ENCODE results near the gene LENG9.

LENG9 gene

GRCh38 chr19:54420068-54420382 is 43.6 kb downstream of the LENG9 start:
- DNase-seq = no peak

DNA sequence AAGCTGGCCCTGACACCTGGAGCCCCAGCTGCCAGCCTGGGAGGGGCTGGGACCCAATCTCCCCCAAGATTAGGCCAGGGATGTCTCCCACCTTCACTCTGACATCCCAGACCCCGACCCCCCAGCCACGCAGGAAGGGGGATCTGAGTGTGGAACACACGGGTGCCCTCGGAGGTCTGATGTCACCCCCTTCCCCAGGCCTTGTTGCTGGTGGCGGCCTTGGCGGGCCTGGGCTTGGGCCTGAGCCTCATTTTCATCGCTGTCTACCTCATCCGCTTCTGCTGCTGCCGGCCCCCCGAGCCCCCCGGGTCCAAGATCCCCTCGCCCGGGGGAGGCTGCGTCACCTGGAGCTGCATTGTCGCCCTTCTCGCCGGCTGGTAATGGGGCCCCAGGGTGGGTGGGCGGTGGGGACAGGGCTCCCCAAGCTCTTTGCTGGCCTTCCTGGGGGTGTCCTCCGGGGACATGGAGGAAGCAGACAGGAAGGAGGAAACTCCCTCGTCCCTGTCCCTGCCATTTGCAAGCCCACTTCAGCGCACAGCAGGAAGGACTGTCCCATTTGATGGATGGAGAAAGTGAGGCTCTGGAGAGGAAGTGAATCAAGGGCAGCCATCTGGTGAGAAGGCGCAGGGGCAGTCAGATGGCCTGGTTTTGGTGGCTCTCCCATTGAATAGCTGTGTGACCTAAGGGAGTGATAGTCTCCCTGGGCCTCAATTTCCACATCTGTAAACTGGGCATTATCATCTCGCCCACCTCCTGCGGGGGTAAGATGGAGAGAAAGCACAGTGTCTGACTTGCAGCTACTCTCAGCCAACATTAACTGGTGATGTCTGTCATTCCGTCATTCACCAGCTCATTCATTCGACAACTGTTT is 44.4 kb downstream of the LENG9 start:
- DNase-seq = no peak

GRCh38 chr19:54418030-54418929 is 45.3 kb downstream of the LENG9 start:
- no peak for DNase-seq

GRCh38 chr19:54416695-54417491 is 46.7 kb downstream of the LENG9 start:
- no peak for DNase-seq

DNA sequence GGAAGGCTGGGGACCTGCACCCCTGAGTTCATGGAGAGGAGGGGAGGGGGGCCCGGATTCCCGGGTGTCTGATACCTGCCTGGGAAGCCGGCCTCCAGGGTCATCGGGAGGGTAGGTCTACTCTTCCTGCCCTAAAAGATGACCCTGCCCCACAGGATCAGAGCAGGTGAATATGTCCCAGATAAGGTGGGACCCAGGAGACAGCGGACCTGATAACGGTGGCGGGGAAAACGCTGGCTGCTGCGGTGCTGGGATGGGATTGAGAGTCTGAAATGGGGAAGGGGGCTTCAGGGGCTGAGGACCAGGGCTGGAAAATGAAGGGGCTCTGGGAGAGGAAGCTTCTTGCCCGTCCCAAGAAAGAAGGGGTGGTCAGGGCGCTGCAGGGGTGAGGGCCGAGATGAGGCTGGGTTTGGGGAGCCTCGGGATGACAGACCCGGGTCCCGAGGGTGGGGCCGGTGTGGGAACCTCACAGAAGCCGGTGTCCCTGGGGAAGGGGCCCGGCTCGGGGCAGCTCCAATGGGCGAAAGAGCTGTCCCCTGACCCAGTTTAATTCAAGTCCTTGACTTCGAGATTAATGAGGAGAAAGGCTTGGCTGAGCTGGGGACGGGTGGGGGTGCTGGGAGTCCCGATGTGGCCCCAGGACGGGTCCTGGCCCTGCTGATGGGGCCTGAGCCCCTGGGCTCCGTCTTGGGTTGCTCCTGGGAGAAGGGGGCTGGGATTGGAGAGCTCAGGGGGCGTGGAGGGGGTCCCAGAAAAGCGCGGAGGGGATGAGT is 47.5 kb downstream of the LENG9 start:
- no peak for DNase-seq

DNA sequence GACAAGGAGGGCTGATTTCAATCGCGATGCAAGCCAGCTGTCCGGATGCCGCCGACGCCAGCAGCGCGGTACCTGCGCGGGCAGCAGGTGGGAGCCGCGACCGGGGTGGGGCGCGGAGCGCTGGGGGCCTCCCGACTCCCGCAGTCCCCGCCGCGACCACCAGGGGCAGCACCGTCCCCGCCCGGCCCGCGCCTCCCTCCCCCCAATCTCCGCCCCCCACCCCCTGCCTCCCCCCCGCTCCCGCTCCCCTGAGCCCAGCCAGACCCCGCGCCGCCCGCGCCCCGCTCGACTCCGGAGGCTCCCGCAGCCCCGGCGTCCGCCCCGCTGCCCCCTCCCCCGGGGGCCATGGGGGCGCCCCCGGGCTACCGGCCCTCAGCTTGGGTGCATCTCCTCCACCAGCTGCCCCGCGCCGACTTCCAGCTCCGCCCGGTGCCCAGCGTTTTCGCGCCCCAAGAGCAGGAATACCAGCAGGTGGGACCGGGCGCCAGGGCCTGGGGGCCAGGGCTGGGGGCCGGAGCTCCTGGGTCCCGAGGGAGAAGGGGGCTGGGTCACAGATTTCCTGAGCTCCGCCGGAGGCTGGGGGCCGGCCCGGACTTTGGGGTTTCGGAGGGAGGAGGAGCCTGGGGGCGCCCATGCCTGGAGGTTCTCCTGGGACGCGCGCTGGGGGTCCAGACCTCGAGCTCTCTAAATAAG is 48.2 kb downstream of the LENG9 start, which contains the start of gene TTYH1:
Gene TTYH1 (plus strand): TSS at position 257 of the 693 bp plus-strand sequence. CDS start 89 bp downstream, at position 346.
- no peak for DNase-seq

GRCh38 chr19:54414156-54414555 is 49.4 kb downstream of the LENG9 start:
- DNase-seq = no peak

GRCh38 chr19:54412877-54413276 is 50.7 kb downstream of the LENG9 start:
- no peak for DNase-seq
